Ammon's horn (tissue), 1 donor: Measurements from ENCODE around the gene DGCR2.
A peak's percentile ranks its signal among the peaks of the same experiment; 100 is the strongest.
"Not testable (repeated sequence)": the region's sequence is repeated elsewhere in the genome, so short reads cannot be mapped to it uniquely, and the experiment has no call there.

ENCODE experiments used
- DNase-seq: peaks from one replicate; pipeline ENCODE4 v3.0.0-alpha.2; 2016; ENCODE audit warnings: low spot score

Gene DGCR2

DNA sequence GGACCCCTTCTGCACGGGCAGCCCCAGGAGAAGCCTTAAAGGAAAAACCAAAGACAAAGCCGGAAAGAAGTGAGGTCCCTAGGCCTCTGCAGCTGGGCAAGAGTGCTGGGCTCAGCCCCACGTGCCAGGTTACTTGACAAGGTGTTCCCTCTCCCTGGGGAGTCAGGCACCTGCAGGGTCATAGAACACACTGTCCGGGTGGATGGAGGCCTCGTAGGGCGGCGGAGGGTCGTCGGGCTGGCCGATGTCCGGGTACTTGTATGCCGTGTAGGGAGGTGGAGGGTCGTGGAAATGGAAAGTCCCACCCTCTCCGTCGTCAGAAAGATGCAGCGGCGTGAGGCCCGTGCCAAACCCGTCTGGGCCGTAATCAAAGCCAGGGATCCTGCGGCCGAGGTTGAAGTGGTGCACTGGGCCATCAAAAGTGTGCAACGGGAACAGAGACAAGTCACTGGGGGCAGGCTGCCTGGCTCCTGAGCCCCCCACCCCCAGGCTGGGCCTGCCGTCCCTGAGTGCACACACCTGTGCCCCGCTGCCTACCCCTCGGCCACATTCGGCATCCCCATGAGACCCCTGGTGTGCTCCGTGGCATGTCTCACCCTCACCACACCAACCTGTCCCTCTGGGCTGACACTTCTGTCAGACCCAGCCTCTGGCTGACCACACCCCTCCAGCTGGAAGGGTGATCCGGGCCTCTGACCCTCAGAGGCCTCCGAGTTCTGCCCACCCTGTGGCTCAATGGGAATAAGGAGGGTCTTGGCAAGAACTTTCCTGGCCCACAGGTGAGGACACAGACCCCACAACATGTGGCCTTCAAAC lies 81.1 kb downstream of the DGCR2 start:
- no peak for DNase-seq

DNA sequence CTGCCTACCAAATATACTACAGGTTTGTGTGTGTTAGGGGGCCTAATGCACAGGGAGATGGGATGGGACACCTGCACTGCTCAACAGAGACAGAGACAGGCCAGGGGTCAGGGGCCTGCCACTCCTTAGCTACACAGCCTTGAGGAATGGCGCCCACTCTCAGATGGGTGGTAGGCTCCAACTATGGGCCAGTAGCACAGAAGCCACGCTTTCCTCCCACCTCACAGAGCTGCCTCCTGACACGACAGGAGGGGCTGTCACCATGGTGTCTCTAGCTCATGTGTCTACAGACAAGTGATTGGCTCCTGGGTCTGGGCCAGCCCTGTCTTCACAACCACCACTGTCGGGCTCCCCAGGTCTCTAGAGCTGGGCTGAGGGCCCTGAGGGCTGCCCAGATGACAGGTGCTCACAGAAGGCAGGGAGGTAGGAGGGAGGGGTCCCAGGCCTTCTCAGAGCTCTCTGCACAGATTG lies 81.8 kb downstream of the DGCR2 start:
- DNase-seq: no peak

DNA sequence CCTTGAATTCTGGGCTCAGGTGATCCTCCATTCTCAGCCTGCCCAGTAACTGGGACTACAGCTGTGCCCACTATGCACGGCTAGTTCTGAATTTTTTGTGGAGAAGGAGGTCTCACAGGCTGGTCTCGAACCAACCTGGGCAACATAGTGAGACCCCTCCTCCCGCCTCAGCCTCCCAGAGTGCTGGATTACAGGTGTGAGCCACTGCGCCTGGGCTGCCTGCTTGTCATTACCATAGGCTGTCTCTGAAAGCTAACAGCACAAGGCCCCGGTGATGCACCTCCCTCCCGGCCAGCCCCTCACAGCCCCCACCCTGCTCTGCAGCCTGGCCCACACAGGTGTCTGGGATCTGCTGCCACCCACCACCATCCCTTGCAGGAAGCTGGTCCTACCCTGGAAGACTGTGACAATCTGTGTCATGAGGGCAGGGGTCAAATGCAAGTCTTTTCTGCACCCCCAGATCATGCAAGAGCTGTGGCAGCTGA lies 82.4 kb downstream of the DGCR2 start:
- no peak for DNase-seq

DNA sequence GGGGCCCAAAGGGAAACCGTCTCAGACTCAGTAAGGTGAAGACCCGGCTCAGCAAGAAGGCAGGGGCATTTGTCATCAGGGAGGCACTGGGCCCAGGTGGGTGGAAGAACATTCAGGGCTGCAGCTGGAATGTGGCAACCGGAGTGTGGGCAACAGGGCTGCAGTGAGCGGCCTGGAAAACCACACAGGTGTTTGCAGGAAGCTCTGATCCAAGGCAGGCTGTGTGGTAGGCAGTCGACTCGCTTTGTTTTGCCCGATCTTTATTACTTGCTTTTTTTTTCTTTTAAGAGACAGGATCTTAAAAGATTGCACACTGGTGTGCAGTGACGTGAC lies 82.8 kb downstream of the DGCR2 start:
- peak; percentile 1 for DNase-seq

DNA sequence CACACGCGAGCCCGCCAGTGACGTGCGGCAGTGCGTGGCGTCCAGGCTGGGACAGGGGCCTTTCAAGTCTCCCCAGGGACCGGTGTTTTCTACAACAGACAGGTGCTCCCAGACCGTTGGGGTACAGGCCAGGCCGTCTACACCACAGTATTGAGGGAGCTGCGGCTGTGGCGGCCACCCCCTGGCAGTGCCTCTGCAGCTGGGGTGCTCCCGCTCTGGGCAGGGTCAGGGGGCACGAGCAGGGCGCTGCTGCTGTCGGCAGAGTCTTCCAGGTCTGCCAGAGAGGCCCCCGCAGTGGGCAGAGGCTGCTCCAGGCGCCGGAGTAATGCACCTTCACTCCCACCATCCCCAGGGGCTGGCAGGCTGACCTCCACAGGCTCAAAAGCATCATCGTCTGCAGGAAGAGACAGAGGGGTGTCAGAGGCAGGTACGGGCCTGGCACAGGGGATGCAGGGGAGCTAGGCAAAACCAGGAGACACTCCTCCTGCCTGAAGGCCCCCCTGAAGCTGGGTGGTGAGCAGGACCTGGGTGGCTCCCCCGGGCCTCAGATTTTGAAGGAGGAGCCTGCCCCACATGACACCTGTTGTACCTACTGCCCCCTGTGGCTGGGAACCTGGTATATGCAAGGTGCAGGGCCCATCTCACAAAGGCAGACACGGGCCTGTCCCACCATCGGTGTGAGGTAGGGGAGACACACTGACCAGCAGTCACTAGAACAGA lies 83.3 kb downstream of the DGCR2 start:
- DNase-seq: no peak

DNA sequence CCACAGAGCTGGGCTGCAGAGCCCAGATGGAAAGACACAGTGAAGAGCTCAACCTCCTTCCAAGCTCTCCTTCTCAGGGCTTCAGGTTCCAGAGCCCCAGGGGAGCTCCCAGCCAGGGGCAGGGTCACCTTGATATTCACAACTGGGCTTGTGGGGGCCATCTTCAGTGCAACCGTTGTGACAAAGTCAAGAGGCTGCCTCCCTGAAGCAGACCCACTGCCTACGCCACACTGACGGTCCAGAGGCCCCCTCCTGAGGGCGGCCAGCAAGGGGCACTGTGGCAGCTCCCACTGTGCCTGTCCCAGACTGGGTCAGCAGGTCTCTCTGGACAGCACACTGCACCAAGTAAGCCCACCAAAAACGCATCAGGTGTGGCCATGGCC lies 84.1 kb downstream of the DGCR2 start:
- no peak for DNase-seq

DNA sequence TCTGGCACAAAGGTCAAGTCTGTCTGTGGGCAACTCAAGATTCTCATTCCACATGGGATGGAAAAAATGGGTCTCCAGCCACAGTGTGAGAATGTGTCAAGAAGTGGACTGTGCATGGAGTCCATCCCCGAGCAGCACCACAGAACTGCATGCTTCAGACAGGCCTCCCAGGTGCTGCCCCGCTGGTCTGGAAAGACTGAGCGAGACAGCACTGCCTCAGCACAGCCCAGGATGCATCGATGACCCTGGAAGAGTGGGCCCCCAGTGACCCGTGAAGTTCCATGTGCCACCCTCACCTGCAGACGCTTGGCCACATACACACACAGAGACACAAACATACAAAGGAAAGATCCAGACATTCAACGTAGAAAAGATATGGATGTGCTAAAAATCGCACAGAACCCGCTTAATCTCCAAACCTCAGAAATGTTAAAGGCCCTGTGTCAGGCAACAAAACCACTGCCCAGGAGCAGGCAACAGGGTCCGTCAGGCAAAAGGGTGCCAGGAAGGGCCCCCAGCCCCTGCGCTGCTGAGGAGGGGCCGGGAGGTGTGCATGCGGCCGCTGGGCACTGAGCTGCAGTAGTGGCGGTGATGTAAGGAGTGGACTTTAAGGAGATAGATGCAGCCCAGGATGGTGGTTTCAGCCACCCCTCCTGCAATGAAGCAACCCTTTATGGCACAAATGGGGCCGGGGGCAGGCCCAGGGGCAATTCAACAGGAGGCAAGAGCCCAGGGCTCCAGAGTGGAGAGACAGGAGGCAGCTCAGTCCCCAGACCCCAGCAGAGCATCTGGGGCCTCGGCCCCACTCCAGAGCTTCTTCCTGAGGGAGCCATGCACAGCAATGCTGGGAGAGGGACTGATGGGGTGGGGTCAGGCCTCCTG lies 84.7 kb downstream of the DGCR2 start:
- DNase-seq: no peak

DNA sequence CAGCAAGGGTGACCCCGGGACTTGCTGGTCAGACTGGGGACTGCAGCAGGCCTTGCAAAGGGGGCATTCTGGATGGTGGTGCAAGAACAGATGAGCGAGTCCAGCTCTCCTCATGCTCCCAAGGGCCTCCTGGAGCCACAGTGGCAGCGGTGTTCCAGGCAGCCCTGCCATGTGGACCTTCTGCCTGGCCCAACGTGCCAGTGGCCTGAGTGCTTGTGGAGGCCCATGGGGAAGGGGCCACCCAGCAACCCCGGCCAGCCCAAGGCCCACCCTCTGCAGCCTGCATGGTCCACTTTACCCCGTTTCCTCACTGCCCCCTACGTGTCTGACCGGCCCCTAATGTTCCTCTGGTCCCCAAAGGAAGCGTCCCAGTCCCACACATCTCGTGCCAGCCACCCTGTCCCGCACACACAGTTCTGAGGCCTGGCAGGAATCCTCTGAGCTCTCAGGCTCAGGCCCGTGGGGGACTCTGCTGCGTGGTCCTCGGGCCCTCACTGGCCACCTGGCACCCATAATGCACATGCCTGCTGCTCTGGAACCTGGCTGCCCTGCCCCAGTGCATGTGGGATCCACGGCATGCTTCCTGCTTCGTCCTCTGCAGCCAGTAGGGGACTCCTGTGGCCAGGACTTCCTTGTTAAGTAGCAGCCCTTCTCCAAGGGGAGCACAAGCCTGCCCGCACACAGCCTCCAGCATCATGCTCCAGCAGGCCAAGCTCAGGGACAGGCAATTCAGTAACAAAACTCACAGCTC lies 85.5 kb downstream of the DGCR2 start:
- DNase-seq: no peak

DNA sequence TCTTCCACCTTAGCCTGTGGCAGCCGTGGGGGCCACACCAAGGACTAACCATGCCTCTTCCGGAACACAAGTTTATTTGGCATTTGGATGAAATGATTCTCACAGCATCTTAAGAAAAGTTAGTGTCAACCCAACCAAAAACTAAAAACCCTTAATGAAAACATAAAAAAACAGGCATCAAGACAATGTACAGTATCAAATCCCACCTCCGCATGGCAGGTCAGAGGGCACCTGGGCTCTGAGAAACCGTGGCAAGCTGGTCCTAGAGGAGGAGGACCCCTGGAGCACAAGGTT lies 86.0 kb downstream of the DGCR2 start:
- no peak for DNase-seq

DNA sequence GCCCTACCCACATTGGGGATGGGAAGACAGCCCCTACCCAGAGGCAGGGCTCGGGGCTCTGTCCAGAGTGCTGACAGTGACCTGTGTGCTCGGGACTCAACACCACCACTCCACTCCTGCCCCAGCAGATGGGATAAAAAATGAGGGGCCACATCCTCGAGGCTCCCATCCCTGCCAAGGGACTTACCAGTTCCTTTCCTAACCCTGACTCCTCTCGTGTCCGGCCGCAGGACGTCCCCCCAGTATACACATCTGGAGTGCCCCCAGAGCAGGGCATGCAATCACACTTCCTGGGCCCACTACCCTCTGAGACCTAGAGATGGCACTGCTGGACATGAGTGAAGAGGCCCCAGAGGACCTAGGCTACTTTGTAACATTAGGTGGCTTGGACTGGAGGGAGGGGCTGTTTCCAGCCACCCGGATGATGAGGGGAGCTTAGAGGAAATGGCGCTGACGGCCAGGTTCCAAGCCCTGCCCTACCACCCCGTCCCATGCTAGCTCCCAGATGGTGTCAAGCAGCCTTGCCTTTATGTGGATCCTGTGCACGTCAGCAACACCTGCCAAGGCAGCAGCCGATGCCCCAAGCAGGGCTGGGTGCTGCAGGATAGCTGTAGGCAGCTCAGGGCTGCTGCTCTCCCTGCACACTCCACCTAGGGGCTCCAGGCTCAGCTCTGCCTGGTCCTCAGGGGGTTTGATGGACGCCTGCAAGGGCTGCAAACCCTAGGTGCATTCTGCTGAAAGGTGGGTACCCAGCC lies 86.6 kb downstream of the DGCR2 start:
- DNase-seq: no peak

DNA sequence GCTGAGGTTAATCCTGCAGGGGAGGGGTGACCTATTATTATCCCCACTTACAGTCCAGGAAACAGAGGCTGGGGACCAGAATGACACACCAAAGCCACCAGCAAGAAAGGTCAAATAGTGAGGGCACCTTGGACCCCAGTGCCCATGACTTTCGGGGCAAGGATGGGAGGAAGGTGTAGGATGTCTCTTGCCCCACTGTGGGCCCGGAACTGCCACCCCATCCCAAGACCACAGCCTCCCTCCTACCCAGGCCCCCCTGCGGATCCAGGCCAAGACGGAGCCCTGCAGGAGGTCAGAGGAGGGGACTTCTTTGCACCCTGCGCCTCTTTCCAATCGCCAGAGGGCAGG lies 87.1 kb downstream of the DGCR2 start:
- DNase-seq: not testable (repeated sequence)

DNA sequence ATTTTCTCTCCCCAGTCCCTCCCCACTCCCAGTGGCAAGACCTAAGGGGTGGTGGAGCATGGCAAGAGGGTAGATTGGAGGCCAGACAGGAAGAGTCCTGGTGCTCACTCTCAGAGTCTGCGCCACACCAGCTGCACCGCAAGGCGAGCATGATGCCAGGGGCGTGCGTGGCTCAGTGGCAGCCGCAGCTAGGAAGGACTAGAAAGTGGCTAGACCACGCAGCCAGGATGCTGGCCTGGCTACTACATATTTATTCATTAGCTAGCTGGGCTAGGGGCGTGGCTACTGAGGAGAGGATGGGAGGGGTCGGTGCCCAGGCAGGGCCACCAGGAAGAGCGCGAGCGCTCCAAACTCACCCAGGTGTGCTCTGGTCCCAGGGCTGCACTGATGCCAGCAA lies 87.5 kb downstream of the DGCR2 start:
- DNase-seq: not testable (repeated sequence)

DNA sequence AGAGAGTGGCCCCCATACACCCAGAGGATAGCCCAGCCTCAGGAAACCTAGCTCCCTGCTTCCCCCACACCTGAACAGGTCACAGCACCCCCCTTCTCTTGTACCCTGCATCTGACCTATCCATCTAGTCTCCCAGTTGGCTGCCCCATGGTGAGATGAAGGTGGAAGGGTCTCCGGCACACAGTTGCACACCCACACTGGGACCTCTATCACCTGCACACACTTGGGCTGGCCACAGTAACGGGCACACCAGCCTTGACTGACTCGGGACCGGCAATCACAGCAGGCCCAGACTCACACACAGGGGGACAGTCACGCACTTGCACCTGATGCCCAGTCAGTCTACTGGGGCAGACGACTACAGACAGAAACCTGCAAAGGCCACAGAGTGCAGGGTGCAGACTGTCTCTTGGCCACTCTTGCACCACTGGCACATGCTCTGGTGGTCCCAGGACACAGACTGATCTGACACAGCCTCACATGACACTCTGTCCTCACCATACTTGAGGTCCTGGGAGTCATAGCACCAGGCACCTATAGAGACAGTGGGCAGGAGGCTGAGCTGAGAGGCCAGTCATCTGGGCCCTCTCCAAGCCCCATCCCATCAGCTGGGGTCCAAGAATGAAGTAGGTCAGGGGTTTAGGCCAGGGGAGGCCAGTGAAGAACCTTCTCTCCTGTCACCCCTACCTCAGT lies 88.0 kb downstream of the DGCR2 start:
- not testable (repeated sequence) for DNase-seq

DNA sequence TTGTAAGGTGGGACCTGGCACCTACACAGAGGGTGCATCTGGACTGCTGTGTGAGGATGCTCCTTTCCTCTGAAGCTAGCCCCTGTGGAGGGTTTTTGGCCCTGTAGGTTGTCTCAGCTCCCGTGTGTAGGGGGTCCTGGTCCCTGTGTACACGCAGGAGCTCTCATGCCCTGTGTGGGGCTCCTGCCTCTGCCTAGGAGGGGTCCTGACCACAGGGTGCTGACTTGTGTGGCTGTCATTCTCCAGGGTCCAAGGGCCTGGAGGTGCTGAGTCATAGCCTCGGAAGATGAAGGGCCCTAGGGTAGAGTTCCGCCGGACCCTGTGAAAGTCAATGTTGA lies 88.7 kb downstream of the DGCR2 start:
- not testable (repeated sequence) for DNase-seq

DNA sequence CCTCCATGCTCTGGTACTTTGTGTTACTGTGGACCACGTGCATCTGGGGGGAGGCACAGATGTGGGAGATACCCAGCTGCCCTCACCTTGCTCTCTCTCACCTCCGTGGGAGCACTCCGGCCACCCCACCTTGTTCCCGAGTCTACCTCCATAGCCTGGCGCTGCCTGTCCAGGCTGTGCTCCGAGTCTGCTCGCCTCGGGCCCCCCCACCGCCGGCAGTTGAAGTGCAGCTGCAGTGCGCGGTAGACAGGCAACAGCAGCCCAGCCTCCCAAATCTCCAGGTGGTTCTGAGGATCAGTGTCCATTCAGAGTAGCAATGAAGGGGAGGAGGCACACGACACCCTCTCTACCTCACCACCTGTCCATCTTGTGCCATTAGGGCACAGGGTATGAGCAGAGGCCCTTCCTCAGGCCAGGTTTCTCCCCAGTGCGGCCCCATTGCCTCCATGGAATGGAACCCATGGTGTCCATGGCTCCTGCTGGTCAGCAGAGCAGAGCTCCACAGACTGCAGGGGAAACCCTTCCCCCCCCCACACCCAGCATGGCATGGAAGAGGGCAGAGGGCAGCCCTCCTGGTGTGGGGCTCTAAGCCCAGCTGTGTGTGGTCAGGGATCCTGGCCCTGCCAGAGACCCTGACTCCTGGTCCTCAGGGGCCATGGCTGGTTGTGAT lies 89.2 kb downstream of the DGCR2 start:
- not testable (repeated sequence) for DNase-seq

DNA sequence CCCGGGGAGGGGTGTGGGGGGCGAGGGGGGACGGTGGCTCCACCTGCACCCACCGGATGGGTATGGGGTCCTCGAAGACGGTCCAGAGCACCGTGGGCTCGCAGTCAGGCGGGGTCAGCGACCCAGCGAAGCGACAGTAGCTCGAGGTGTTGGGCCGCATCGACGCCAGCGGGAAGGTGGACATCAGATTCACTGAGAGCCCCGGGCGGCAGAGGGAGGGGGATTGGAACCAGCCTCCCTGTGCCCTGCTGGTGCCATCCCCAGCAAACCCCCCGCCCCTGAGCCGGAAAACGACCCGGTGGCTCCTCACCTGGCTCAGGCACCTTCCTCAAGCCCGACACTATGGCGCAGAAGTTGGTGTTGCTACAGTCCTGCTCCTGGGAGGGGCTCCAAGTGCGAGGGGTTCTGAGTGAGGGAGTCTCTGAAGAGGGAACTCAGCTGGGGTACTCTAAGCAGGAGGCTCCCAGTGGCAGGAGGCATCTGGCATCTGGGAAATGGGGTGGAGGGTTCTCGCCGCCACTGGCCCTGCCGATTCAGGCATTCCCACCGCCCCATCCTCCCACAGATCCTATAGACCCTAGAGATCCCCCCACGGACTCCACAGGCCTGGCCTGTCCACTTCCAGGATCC lies 89.9 kb downstream of the DGCR2 start:
- not testable (repeated sequence) for DNase-seq

DNA sequence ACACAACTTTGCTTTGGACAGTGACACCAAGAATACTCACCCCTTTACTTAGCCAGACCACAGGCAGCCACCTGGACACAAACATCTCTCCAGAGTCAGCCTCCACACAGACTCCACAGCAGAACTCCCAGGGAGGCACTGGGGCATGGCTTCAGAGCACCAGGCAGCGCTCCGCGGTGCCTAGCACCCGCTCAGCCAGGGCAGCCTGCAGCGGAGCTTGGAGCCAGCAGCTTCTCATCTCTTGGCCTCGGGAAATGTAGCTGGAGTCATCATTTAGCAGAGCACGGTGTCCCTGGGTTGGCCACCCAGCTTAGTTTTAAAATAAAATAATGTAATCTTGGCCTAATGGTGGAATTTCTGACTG lies 91.3 kb downstream of the DGCR2 start:
- DNase-seq: not testable (repeated sequence)

DNA sequence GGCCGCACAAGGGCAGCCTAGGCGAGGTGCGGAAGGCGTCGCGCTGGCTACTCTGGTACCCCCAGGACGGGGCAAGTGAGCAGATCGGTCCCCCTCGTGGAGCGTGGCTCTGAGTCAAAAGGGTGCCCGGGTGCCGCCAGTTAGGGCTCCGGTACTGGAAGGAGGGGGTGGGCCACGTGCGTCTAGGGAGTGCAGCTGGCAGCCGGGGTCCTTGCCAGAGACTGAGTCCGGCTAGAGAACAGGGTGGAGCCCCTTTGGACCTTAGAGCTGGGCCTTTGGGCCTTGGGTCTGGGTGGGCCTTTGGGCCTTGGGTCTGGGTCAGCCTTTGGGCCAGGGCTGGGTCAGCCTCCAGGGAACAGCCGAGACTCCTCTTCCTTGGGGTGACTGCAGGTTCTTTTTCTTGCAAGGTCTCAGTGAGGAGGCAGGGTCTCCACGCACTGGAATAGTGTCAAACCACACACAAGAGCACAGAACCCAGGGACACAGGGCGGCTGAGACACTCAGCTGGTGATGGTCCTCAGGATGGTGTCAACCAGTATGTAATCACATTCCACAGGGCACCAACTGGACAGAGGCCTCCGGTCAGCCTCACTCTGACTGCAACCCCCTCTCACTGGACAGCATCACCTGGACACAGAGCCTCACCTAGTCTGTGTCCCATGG lies 91.9 kb downstream of the DGCR2 start:
- not testable (repeated sequence) for DNase-seq
